PC-9 (cell line): ENCODE results near the gene PROSER3.

Experiments
- CTCF ChIP-seq: fragments of 200-600 bp; sonication (generic); conservative IDR thresholded peaks from 2 replicates; pipeline ENCODE4 v1.6.1; 2017; ENCODE audit warnings: mixed run types, antibody characterized with exemption, mild to moderate bottlenecking, moderate library complexity
- EZH2 ChIP-seq: fragments of 200-600 bp; sonication (generic); IDR thresholded peaks from 2 replicates; pipeline ENCODE4 v1.8.0; 2017; ENCODE audit warnings: antibody characterized with exemption, low read depth

GRCh38 chr19:35740108-35740422, 17.9 kb upstream of the PROSER3 start:
- TF ChIP-seq CTCF (no peak), EZH2 (no peak)
